ENCODE results near the gene SP6. TPM values are rescaled to one million over a fixed set of nuclear protein-coding genes. Genes with fewer than 3 reads are reported as not detected.

SP6 gene
- total RNA-seq, 1 donor from 2014 or later = 4.7 TPM

- Histone ChIP-seq H3K36me3 (no peaks in the 10 kb centered on the region), H3K4me1 (peaks cover 7% of the 10 kb centered on the region), H3K9me3 (no peaks in the 10 kb centered on the region), H3K27ac (no peak overlapping the region), H3K4me3 (no peak overlapping the region), H3K27me3 (ENCODE audit: low read depth) (peaks cover 20% of the 10 kb centered on the region)
- no peak for DNase-seq
- no peak for TF ChIP-seq CTCF (IDR thresholded peaks at IDR 0.05)
- peak in 1 of 2 donors; percentile 8 for ATAC-seq
- intact Hi-C loops (cut with DNase I) = no loop called here
Measured at GRCh38 chr17:47872019-47872650, 21.2 kb upstream of the SP6 start.

DNA sequence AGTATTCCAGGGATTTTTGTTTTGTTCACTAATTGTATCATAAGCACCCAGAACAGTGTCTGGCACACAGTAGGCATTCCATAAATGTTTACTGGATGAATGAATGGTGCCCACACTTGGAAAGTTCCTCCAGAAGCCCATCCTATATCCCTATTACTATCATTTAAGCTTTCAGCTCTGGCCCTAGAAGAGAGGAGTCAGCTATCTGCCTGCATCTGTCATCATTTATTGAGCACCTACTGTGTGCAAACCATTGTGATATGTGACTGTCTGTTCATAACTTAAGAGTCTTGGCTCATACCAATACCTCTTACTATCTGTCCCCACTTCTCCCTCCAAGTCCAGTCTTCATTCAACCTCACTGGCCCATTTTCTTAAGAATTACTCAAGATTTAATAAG lies 20.1 kb upstream of the SP6 start:
- intact Hi-C loops (cut with DNase I) = no loop called here
- peaks cover 7% of the 10 kb centered on the region for H3K4me1 ChIP-seq
- H3K4me3 ChIP-seq = no peak overlapping the region
- no peak for DNase-seq
- H3K9me3 ChIP-seq = no peaks in the 10 kb centered on the region
- H3K27me3 ChIP-seq (ENCODE audit: low read depth) = peaks cover 20% of the 10 kb centered on the region
- no peak for TF ChIP-seq CTCF (IDR thresholded peaks at IDR 0.05)
- no peak for ATAC-seq
- H3K36me3 ChIP-seq = no peaks in the 10 kb centered on the region
- no peak overlapping the region for H3K27ac ChIP-seq

- Histone ChIP-seq H3K27me3 (ENCODE audit: low read depth) (peaks cover 20% of the 10 kb centered on the region), H3K4me1 (peaks cover 7% of the 10 kb centered on the region), H3K36me3 (no peaks in the 10 kb centered on the region), H3K4me3 (no peak overlapping the region), H3K9me3 (no peaks in the 10 kb centered on the region), H3K27ac (no peak overlapping the region)
- intact Hi-C loops (cut with DNase I) = no loop called here
- ATAC-seq = no peak
- no peak for TF ChIP-seq CTCF (IDR thresholded peaks at IDR 0.05)
- DNase-seq = no peak
Measured at GRCh38 chr17:47870056-47870455, 19.1 kb upstream of the SP6 start.

DNA sequence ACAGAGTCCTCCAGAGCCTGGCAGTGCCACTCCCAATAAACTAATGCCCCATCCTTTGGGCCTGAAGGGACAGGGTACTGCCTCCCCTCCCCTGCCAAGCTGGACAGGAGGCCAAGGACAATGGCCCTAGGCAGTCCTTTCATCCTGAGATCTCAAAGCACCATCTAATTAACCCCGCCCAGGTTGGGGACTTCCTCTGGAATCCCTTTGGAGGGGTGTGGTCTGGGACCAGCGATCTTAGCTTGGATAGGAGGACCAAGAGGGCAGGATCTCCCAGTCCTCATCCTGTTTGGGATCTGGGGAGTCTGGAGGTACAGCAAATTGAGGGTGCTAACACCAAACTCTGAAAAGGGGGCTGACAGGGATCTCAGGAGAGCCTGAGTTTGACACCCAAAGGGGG lies 18.2 kb upstream of the SP6 start:
- Histone ChIP-seq H3K4me3 (no peak overlapping the region), H3K4me1 (peaks cover 7% of the 10 kb centered on the region), H3K27me3 (ENCODE audit: low read depth) (peaks cover 20% of the 10 kb centered on the region), H3K36me3 (no peaks in the 10 kb centered on the region), H3K27ac (no peak overlapping the region), H3K9me3 (no peaks in the 10 kb centered on the region)
- no peak for TF ChIP-seq CTCF (IDR thresholded peaks at IDR 0.05)
- intact Hi-C loops (cut with DNase I) = no loop called here
- DNase-seq = no peak
- ATAC-seq = no peak

DNA sequence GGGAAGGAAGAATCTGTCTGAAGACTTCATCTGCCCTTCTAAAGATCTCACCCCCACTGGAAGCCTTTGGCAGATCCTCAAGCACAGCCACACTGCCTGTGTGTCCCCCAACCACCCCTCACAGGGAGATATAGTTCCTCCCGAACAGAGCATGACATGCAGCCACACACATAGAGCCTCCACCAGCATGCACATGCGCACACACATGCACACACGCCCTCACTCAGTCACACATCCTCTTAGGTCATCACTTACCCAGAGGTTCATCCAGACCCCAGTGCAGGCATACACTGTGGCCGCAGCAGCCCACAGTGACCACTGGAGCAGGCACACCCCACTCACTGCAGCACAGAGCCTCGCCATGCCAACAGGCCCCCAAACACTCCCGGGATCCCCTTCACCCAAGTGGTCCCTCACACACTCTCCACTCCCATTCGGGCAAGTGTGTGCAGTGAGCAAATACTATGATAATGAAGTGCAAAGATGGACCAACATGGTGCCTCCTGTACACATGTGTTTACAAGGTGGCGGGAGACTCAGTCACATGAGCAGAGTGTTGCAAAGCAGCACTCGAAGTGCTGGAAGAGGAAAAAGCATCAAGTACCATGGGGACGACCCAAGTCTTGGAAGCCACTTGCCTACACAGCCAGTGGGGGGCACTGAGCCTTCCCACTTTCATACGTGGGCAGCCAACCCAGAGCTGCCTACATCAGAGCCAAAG lies 17.0 kb upstream of the SP6 start:
- Histone ChIP-seq H3K4me3 (no peak overlapping the region), H3K27ac (no peak overlapping the region), H3K27me3 (ENCODE audit: low read depth) (peaks cover 15% of the 10 kb centered on the region), H3K4me1 (peaks cover 9% of the 10 kb centered on the region), H3K36me3 (no peaks in the 10 kb centered on the region), H3K9me3 (no peaks in the 10 kb centered on the region)
- TF ChIP-seq CTCF (IDR thresholded peaks at IDR 0.05) = no peak
- DNase-seq (no peak), ATAC-seq (no peak)
- intact Hi-C loops (cut with DNase I) = no loop called here
